Activated naive CD8-positive, alpha-beta T cell (primary cell): ENCODE data around the gene ADH6.
"Not testable (repeated sequence)": the region's sequence is repeated elsewhere in the genome, so short reads cannot be mapped to it uniquely, and the experiment has no call there.

Source experiments
- H3K27ac Mint-ChIP-seq: one replicate; pipeline ENCODE4 v1.8.0; 2021; ENCODE audit warnings: mixed read lengths
- H3K27me3 Mint-ChIP-seq: one replicate; pipeline ENCODE4 v1.8.0; 2021; ENCODE audit warnings: mixed read lengths
- H3K36me3 Mint-ChIP-seq: one replicate; pipeline ENCODE4 v1.8.0; 2021; ENCODE audit warnings: mixed read lengths
- H3K4me1 Mint-ChIP-seq: one replicate; pipeline ENCODE4 v1.8.0; 2021; ENCODE audit warnings: low read depth, mixed read lengths
- H3K4me3 Mint-ChIP-seq: one replicate; pipeline ENCODE4 v1.8.0; 2021; ENCODE audit warnings: mild to moderate bottlenecking, mixed read lengths
- H3K9me3 Mint-ChIP-seq: one replicate; pipeline ENCODE4 v1.8.0; 2021; ENCODE audit warnings: low read depth, mixed read lengths

ADH6 gene

GRCh38 chr4:99219072-99219471 is at the start of gene ADH6:
ADH6 (minus strand) TSS chr4:99219246; CDS start chr4:99219152, 94 bp downstream.
- H3K27me3 Mint-ChIP-seq, result peaks cover 2% of the 10 kb centered on the region
- peaks cover 3% of the 10 kb centered on the region for H3K36me3 Mint-ChIP-seq
- no peaks in the 10 kb centered on the region for H3K4me1 Mint-ChIP-seq
- H3K27ac Mint-ChIP-seq, result no peak within 1 kb of the TSS
- no peak within 1 kb of the TSS for H3K4me3 Mint-ChIP-seq
- H3K9me3 Mint-ChIP-seq, result peaks cover 12% of the 10 kb centered on the region

- H3K9me3 Mint-ChIP-seq, result peaks cover 14% of the 10 kb centered on the region
- H3K4me1 Mint-ChIP-seq, result no peaks in the 10 kb centered on the region
Observed at GRCh38 chr4:99264927-99265326, 45.9 kb upstream of the ADH6 start.

GRCh38 chr4:99252746-99253145 is 33.7 kb upstream of the ADH6 start:
- Mint-ChIP-seq H3K27me3 (no peaks in the 10 kb centered on the region), H3K36me3 (peaks cover 2% of the 10 kb centered on the region), H3K27ac (no peak overlapping the region), H3K4me3 (no peak overlapping the region), H3K4me1 (no peaks in the 10 kb centered on the region), H3K9me3 (no peaks in the 10 kb centered on the region)

More at GRCh38 chr4:99264927-99265326, 45.9 kb upstream of the ADH6 start:
- Mint-ChIP-seq H3K36me3 (peaks cover 7% of the 10 kb centered on the region), H3K27me3 (peaks cover 2% of the 10 kb centered on the region), H3K4me3 (no peak overlapping the region), H3K27ac (no peak overlapping the region)

- H3K27ac Mint-ChIP-seq, result no peak overlapping the region
- no peak overlapping the region for H3K4me3 Mint-ChIP-seq
- H3K4me1 Mint-ChIP-seq, result no peaks in the 10 kb centered on the region
- H3K9me3 Mint-ChIP-seq, result peaks cover 15% of the 10 kb centered on the region
- no peaks in the 10 kb centered on the region for H3K27me3 Mint-ChIP-seq
- H3K36me3 Mint-ChIP-seq, result peaks cover 5% of the 10 kb centered on the region
Observed at GRCh38 chr4:99248714-99249113, 29.7 kb upstream of the ADH6 start.

DNA sequence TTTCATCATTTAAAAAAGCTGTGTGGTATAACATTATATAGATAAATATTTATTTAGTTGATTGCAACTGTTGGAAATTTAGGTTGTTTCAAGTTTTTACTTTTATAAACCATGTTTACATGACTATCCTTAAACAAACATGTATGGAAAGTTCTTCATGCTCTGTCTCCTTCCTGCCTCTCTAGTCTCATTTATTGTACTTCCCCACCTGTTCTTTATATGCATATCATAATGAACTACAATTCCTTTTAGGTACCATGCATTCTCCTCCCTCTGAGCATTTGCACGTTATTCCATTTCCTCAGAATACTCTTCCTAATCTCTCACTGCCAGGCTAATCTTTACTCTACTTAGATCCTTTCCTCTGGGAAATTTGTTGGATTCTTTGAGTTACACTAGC is 16.9 kb upstream of the ADH6 start:
- peaks cover 13% of the 10 kb centered on the region for H3K9me3 Mint-ChIP-seq
- H3K4me1 Mint-ChIP-seq, result no peaks in the 10 kb centered on the region
- H3K27me3 Mint-ChIP-seq, result peaks cover 2% of the 10 kb centered on the region
- no peak overlapping the region for H3K27ac Mint-ChIP-seq
- H3K36me3 Mint-ChIP-seq, result peaks cover 2% of the 10 kb centered on the region
- H3K4me3 Mint-ChIP-seq, result no peak overlapping the region

GRCh38 chr4:99234331-99235010 is 15.4 kb upstream of the ADH6 start:
- Mint-ChIP-seq H3K9me3 (peaks cover 18% of the 10 kb centered on the region), H3K4me3 (no peak overlapping the region), H3K36me3 (peaks cover 2% of the 10 kb centered on the region)

DNA sequence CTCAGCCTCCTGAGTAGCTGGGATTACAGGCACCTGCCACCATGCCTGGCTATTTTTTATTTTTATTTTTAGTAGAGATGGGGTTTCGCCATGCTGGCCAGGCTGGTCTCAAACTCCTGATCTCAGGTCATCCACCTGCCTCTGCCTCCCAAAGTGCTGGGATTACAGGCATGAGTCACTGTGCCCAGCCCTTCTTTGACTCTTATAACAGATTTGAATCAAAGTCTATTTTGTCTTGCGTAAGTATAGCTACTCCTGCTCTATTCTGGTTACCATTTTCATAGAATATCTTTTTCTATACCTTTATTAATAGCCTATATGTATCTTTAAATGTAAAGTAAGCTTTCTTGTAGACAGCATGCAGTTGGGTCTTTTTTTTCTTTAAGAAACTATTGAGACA is 14.4 kb upstream of the ADH6 start:
- H3K9me3 Mint-ChIP-seq, result peaks cover 18% of the 10 kb centered on the region
- not testable (repeated sequence) for H3K4me1 Mint-ChIP-seq, H3K4me3 Mint-ChIP-seq, H3K27me3 Mint-ChIP-seq, H3K36me3 Mint-ChIP-seq, H3K27ac Mint-ChIP-seq

More at GRCh38 chr4:99234331-99235010, 15.4 kb upstream of the ADH6 start:
- Mint-ChIP-seq H3K27me3 (peaks cover 2% of the 10 kb centered on the region), H3K27ac (no peak overlapping the region), H3K4me1 (no peaks in the 10 kb centered on the region)

GRCh38 chr4:99228706-99229105 is 9.7 kb upstream of the ADH6 start:
- not testable (repeated sequence) for H3K27me3 Mint-ChIP-seq, H3K27ac Mint-ChIP-seq, H3K4me3 Mint-ChIP-seq, H3K36me3 Mint-ChIP-seq, H3K4me1 Mint-ChIP-seq
- peaks cover 13% of the 10 kb centered on the region for H3K9me3 Mint-ChIP-seq

GRCh38 chr4:99227646-99228045 is 8.6 kb upstream of the ADH6 start:
- H3K9me3 Mint-ChIP-seq, result peaks cover 13% of the 10 kb centered on the region
- not testable (repeated sequence) for H3K4me3 Mint-ChIP-seq, H3K27me3 Mint-ChIP-seq, H3K36me3 Mint-ChIP-seq, H3K27ac Mint-ChIP-seq, H3K4me1 Mint-ChIP-seq

- peaks cover 3% of the 10 kb centered on the region for H3K36me3 Mint-ChIP-seq
- peaks cover 15% of the 10 kb centered on the region for H3K9me3 Mint-ChIP-seq
- no peaks in the 10 kb centered on the region for H3K4me1 Mint-ChIP-seq
- no peak overlapping the region for H3K27ac Mint-ChIP-seq
- H3K4me3 Mint-ChIP-seq, result no peak overlapping the region
- peaks cover 2% of the 10 kb centered on the region for H3K27me3 Mint-ChIP-seq
Observed at GRCh38 chr4:99221980-99222379, 2.9 kb upstream of the ADH6 start.

GRCh38 chr4:99219479-99219878 is 433 bp upstream of the ADH6 start:
- H3K4me3 Mint-ChIP-seq, result no peak overlapping the region
- H3K27me3 Mint-ChIP-seq, result peaks cover 2% of the 10 kb centered on the region
- H3K27ac Mint-ChIP-seq, result no peak overlapping the region
- H3K4me1 Mint-ChIP-seq, result no peaks in the 10 kb centered on the region
- H3K36me3 Mint-ChIP-seq, result peaks cover 3% of the 10 kb centered on the region
- H3K9me3 Mint-ChIP-seq, result peaks cover 12% of the 10 kb centered on the region

GRCh38 chr4:99215521-99215920 is 3.5 kb downstream of the ADH6 start:
- no peaks in the 10 kb centered on the region for H3K4me1 Mint-ChIP-seq
- H3K27me3 Mint-ChIP-seq, result peaks cover 2% of the 10 kb centered on the region
- H3K4me3 Mint-ChIP-seq, result no peak overlapping the region
- H3K36me3 Mint-ChIP-seq, result peaks cover 5% of the 10 kb centered on the region
- H3K27ac Mint-ChIP-seq, result no peak overlapping the region
- peaks cover 12% of the 10 kb centered on the region for H3K9me3 Mint-ChIP-seq

DNA sequence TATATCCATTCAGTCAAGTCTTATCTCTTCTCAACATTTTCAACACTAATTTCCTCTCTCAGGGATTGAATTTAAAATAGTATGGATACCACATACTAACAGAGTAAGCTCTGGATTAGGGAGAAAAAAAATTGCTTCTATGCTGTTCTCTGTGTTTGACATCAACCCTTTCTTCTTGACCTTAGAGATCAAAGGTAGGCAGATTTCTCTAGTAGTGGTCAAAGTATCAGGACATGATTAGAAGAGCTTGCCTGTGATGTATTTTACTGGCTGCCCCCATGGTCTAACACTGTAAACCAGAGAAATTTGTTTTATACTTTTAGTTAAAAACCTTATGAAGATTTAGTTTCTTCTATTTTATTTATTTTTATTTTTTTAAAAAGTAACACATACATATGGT is 8.3 kb downstream of the ADH6 start:
- H3K4me1 Mint-ChIP-seq, result no peaks in the 10 kb centered on the region
- peaks cover 2% of the 10 kb centered on the region for H3K36me3 Mint-ChIP-seq
- H3K27ac Mint-ChIP-seq, result no peak overlapping the region
- H3K9me3 Mint-ChIP-seq, result no peaks in the 10 kb centered on the region
- no peaks in the 10 kb centered on the region for H3K27me3 Mint-ChIP-seq
- no peak overlapping the region for H3K4me3 Mint-ChIP-seq

- Mint-ChIP-seq H3K4me1 (no peaks in the 10 kb centered on the region), H3K27ac (no peak overlapping the region), H3K4me3 (no peak overlapping the region), H3K36me3 (peaks cover 2% of the 10 kb centered on the region), H3K27me3 (no peaks in the 10 kb centered on the region), H3K9me3 (no peaks in the 10 kb centered on the region)
Observed at GRCh38 chr4:99209671-99210070, 9.4 kb downstream of the ADH6 start.

- Mint-ChIP-seq H3K4me1 (no peaks in the 10 kb centered on the region), H3K27me3 (no peaks in the 10 kb centered on the region), H3K9me3 (no peaks in the 10 kb centered on the region), H3K36me3 (peaks cover 2% of the 10 kb centered on the region), H3K27ac (no peak overlapping the region), H3K4me3 (no peak overlapping the region)
Observed at GRCh38 chr4:99208719-99209075, 10.3 kb downstream of the ADH6 start.
